GM19238 (cell line): Measurements from ENCODE around the gene RECQL5.

Source experiments
- DNase-seq: peaks from one replicate; pipeline ENCODE4 v3.0.0; 2011; ENCODE audit warnings: low spot score; ENCODE audit not compliant: insufficient read length

RECQL5 gene

GRCh38 chr17:75688209-75688825, 21.4 kb upstream of the RECQL5 start:
- DNase-seq = no peak

DNA sequence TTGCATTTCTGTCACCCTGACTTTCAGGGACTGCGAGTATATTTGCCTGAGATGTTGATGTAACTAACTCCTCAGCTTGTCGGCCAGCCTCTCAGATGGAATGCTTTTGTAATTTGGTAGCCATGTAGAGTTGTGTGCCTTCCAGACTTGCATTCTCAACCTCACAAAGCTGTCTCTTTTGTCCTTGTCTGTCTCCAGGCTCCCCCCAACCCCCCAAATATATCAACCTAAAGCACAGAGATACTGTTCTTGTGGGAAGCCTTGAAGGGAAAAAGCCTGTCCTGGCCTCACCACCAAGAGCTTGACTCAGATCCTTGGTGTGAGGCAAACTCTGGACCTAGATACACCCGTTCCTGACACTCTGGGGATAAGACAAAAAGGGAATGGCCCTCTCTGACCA, 18.5 kb upstream of the RECQL5 start:
- no peak for DNase-seq

DNA sequence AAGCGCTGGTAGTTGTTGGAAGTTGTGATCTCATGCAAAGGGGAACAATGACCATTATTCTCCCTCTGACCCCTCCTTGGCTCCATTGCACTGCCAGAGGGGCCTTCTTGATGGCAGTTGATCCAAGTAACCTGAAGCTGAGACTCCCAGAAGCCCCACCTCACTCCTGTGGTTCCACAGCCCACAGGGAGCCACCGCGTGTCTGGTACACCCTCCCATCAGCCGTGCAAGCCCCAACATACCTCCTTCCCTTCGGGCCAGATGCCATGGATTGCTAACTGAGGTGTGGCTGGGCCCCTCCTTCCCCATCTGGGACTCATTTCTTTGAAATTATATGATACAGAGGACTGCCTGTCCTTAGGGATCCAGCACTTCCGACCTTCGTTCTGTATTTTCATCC, 18.0 kb upstream of the RECQL5 start:
- no peak for DNase-seq

DNA sequence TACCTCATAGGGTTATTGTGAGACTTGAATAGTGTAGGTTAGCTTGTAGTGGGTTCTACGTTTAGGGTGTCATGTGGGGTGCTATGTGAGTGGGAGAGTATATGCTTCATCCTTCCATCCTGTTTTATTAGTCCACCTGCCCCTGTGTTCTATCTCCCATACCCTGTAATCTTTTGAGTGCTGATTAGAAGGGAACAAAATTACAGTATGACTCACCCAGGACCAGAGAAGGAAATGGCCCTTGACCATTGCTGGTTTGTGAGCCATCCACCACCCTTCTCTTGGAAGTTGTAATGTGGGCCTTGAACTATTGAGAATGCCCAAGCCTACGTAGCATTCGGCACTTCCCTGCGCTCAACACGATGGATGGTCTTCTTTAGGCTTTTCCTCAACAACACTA, 17.3 kb upstream of the RECQL5 start:
- no peak for DNase-seq

DNA sequence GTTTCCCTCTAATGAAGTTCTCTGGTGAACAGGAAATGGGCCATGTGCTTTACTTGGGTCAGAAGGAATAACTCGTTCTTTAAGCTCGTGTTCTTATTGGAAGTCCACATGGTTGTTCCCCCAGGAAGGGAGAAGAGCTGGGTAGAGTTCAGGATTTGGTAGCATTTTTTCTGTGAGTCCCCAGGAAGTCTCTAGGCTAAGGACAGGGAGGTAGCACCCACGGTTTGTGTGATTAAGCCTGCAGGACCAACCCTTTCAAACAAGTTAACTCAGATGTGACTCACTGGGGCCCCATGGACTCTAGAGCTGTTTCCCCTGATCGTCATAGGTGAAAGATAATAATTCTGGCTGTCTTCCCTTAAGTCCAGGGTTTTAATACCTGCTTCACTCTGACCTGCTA, 16.6 kb upstream of the RECQL5 start:
- no peak for DNase-seq

GRCh38 chr17:75681289-75681688, 14.3 kb upstream of the RECQL5 start:
- DNase-seq = no peak

DNA sequence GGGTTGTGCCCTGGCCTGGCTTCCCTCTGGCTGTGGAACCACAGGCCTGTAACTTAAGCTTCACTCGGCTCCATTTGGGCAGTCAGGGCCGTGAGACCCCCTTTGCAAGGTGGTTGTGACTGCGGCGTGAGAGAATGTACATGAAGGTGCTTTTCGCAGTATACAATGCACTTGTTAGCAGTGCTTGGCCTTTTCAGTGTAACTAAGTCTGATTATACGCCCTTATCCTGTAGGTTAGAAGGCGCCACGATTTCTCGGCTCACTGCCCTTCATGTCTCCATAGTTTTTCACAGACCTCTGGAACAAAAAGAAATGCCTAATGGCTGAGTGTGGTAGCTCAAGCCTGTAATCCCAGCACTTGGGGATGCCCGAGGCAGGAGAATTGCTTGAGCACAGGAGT, 13.5 kb upstream of the RECQL5 start:
- no peak for DNase-seq

GRCh38 chr17:75679706-75680211, 12.8 kb upstream of the RECQL5 start:
- no peak for DNase-seq

GRCh38 chr17:75676461-75676860, 9.5 kb upstream of the RECQL5 start:
- no peak for DNase-seq

GRCh38 chr17:75673487-75673886, 6.5 kb upstream of the RECQL5 start:
- no peak for DNase-seq

DNA sequence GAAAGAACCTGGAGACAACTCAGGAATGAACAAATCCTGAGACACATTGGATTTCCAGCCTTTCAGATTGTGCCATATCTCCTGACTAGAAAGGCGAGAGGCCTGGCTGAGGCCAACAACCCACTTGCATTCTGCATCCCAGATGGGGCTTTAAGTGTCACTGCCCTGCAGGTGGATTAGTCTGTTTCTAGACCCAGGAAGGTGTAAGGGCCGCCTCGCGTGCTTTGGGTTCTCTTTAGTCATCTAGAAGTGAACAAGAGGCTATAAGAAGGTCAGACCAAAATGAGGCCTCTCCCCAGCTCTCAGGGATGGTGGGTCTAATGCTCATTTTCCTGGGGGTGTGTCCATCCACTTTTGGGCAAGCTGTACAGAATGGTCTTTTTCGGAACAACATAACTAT, 5.1 kb upstream of the RECQL5 start:
- DNase-seq = no peak

DNA sequence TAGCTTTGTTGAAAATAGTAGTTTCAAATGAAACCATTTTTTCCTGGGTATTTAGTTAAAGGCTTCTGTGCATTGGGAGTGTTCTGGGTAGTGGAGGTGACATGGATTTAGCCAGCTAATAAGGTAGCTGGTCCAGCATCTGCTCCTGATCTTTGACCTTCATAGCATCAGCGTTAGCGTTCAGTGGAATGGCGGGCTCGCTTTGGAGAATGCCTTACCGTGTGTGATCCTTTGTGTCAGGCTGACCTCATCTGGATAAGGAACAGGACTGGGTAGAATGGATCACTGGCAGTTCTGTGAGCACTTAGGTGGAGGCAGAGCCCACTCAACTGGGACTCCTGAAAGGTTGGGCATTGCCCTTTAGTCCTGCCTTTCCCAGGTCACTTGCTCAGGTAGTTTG, 3.9 kb upstream of the RECQL5 start:
- DNase-seq = no peak

DNA sequence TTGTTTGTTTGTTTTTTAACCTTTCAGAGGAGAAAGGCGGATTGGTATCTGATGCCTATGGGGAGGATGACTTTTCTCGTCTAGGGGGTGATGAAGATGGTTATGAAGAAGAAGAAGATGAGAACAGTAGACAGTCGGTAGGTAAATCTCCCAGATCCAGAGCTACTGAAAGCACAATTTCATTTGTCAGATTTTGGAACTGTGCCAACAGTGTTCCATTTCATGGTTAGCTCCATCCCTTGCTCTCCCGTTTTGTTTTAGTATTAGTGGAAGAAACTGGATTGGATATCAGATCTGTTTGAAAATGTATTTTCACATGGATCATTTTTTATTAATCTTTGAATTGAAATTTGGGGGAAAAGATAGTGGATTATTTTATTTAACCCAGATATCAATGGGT, 1.5 kb upstream of the RECQL5 start:
- no peak for DNase-seq

DNA sequence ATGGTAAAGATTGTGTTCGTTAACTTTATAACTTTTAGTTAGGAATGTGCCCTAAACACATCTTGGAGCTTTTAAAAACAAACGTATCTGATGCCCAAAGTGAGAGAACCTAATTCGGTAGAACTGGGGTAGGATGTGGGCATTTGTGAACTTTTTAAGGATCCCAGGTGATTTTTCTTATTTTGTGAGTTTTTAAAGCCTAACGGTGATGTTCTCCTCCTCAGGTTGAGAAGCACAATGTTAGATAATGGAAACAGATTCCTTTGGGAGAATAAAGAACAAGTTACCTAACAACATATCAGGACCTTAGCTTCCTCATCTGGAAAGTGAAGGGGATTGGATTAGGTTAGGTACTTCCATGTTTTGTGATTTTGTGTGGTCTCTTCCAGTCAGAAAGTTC, 871 bp upstream of the RECQL5 start:
- no peak for DNase-seq

DNA sequence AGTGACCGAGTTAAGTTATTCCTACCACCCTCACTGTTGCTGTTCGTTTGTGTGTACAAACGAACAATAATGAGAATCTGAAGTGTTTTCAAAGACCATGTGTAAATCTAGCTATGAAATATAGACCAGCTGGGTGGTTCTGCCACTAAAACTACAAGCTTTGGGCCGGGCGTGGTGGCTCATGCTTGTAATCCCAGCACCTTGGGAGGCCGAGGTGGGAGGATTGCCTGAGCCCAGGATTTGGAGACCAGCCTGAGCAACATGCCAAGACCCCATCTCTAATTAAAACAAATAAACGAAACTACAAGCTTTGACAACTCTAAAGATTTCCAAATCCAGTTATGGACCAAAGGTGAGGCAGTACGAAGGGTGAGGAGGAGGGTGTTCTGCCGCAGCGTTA, 973 bp downstream of the RECQL5 start:
- DNase-seq = no peak

GRCh38 chr17:75664099-75664549, 2.8 kb downstream of the RECQL5 start:
- DNase-seq = no peak

- DNase-seq = no peak
These were observed 4.4 kb downstream of the RECQL5 start for GRCh38 chr17:75662511-75662910.

- no peak for DNase-seq
These were observed 5.4 kb downstream of the RECQL5 start for GRCh38 chr17:75661531-75661930.

DNA sequence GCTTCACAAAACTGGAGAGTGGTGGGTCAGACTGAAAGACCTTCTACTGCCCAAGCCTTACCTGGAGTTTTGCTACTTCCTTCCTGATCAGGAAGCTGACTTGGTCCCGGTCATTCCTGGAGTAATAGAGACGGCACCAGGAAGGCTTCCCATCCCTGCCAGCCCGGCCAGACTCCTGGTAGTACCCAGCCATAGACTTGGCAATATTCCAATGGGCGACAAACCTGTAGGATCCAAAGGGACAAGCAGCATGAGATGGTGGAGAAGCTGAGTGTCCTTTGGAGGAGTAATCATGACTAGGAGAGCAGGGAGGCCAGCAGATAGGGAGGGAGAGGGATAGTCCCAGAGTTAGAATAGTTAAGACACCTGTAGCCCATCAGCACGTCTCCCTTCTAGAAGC, 8.7 kb downstream of the RECQL5 start:
- DNase-seq = no peak

DNA sequence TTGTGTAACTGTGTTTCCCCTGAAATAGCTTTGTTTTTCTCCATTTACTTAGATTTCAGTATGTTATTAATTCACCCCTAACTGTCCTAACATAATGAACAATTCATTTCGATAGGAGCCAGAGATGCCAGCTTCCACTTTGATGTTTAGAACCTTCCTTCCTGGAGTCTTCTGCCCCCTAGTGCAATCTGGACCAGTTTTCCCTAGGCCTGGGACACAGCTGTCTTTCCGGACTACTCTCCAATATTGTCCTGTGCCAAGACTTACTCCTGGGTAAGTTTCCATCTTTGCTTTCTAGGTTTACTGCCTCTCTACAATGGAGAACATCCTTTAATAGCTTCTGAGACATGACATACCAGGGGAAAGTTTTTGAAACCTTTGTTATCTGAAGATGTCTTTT, 12.8 kb downstream of the RECQL5 start:
- DNase-seq = no peak

DNA sequence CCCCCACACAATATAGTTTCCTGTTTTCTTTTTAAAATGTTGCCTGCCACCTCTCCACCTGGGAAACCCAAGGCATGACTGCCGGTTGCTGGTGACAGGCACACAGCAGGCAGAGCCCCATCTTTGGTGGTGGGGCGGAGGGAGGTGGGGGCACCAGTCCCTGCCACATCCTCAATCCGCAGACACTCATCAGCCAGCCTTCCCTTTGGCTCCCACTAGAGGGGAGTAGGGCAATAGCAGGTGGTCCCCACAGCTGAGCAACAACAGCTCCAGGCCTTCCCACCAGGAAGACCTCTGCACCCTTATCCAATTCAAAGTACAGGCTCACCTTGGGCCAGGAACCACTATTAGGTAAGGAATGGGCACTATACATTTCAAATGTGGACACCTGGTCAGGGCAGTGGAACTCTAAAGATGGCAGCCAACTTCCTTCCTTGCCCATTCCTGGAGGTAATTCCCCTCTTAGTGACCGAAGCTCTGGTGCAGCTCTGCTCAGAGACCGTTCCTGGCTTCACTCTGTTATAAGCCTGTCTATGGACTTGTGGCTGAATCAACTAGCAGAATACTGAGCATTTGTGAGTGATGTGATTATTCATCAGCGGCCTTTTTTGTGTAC, 13.9 kb downstream of the RECQL5 start:
- peak; percentile 63 for DNase-seq

- DNase-seq = no peak
These were observed 14.6 kb downstream of the RECQL5 start for GRCh38 chr17:75652341-75652740.

DNA sequence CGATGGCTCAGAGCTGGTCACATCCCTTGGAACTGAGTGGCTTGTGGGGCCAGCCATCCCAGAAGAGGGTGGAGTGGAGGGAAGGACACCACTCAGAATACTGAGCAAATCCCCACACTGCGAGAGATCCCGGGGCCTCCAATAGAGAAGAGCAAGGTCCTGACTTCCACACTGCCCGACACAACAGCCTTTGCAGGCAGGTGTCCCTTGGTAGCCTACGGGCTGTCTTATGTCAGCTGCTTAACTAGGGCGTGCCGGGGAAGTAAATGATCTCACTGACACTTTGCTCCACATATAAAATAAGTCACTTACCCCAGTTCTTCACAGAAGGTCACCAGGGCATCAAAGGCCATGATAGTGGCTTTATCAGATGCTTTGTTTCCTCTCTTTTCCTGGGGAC, 16.1 kb downstream of the RECQL5 start:
- DNase-seq = no peak
